Right hindlimb (tissue), 1 donor: ENCODE data around the gene VAMP4.
"Not testable (repeated sequence)": the region's sequence is repeated elsewhere in the genome, so short reads cannot be mapped to it uniquely, and the experiment has no call there.

Experiments used
- DNase-seq: peaks from one replicate; pipeline ENCODE4 v3.0.0-alpha.2; 2018

The VAMP4 gene

DNA sequence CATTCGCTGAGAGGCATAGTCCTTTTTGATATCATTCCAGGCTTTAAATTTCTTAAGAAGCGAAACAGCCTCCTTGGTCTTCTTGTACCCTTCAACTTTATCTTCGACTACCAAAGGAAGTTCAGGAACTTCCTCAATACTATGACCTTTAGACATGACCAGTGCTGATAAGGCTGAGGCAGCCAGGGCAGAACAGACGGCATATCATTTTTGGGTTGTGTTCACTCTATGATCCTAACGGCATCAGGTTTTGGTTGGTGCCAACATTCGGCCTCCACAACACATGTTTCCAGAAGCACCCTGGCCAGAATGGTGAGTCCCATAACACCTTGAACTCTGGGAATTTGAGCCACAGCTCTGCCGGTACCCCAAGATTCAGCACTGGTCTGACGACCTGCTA, 58.0 kb downstream of the VAMP4 start:
- no peak for DNase-seq

- no peak for DNase-seq
Observed at GRCh38 chr1:171680339-171680738, 61.5 kb downstream of the VAMP4 start.

DNA sequence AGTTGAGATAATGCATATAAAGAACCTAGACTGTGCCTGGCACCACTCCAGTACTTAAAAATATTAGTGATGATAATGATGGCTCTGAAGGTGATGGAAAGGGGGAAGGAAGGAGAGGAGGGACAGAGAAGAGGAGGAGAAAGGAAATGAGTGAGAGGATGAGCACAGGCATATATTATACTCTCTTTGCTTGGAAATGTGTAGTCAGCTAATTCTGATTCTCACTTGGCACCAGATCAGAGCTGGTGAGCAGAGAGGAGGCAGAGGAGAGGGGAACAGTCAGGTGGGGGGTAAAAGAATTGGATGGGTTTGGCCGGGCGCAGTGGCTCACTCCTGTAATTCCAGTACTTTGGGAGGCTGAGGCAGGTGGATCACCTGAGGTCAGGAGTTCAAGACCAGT, 65.0 kb downstream of the VAMP4 start:
- DNase-seq, result no peak

- no peak for DNase-seq
Observed at GRCh38 chr1:171674431-171675405, 67.1 kb downstream of the VAMP4 start.

GRCh38 chr1:171670739-171671138, 71.1 kb downstream of the VAMP4 start:
- DNase-seq, result no peak

DNA sequence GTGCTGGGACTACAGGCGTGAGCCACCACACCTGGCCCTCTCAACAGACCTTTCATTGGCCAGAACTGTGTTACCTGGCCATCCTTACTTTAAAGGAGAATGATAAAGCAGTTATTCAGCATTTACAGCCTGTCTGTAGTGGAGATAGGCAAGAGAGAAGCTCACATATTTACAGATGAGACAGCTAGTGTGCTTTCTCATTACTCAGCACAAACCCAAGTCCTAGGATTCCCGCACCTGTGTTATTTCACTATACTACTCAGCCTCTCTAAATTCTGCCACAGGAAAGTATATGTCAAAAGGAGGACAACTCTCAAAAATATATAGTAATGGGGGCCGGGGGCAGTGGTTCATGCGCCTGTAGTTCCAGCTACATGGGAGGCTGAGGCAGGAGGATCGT, 73.5 kb downstream of the VAMP4 start:
- DNase-seq, result no peak

GRCh38 chr1:171666114-171666769, 75.6 kb downstream of the VAMP4 start:
- DNase-seq, result no peak

GRCh38 chr1:171664976-171665375, 76.9 kb downstream of the VAMP4 start:
- no peak for DNase-seq

- DNase-seq, result no peak
Observed at GRCh38 chr1:171663854-171664575, 77.8 kb downstream of the VAMP4 start.

DNA sequence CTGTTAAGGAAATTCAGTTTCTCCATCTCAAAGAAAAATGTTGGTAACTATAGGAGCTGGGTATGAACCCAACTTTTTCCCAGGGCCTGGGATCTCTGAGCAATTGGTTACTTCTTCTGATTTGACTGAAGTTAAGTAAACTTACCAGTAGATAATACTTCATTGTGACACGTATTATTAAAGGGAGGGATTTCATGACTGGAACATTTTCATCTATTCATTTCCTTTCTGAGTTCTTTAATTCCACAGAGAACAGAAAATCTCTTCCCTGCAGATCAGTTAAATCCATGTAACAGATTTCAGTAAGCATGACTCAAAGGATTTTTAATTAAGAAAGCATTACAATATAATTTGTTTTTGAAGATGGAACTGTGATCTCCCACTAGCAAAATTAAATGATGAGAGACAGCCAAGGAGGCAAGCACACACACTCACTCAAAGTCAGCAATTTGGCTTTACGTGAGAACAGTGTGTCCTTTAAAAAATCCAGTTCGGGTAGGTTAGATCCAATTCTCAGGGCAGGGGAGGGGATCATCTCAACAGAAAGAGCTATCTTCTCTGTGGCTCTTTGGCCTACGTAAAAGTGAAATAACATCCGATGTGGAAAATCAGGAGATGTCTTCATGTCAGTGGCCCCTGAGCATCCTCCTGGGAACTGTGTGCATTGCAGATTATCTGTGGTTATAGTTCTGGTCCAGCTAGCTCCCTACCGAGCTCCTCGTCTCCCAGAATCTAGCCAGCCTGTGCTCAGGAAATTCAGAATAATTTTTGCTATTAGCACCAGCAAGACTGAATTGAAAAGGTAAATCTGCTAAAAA, 78.6 kb downstream of the VAMP4 start:
- peak; percentile 32 for DNase-seq

DNA sequence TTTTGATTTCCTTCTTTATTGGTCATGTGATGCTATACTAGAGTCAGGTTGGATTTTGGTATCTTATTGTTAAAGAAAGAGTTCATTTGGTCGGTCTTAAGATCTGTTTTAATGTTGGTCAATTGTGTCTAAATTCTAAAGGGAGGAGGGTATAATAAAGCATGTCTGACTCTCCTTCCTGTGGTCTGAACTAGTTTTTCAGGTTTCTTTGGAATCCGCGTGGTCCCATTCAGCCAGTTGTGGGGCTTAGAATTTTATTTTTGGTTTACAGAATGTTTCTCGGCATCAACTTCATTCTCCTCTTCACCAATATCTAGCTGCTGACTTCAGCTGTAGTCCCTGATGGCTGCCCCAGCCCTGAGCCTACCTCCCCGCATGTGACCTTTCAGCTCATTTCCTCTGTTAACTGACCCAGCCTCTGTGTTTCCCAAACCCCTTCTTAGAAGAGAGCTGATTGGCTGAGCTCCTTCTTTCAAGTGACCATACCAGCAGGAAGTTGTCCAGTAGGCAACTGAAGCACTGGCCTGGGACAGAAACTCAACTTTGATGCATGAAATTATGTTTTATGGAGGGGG, 80.7 kb downstream of the VAMP4 start:
- no peak for DNase-seq

- not testable (repeated sequence) for DNase-seq
Observed at GRCh38 chr1:171656206-171656605, 85.7 kb downstream of the VAMP4 start.

GRCh38 chr1:171655746-171656116, 86.1 kb downstream of the VAMP4 start:
- DNase-seq, result no peak

DNA sequence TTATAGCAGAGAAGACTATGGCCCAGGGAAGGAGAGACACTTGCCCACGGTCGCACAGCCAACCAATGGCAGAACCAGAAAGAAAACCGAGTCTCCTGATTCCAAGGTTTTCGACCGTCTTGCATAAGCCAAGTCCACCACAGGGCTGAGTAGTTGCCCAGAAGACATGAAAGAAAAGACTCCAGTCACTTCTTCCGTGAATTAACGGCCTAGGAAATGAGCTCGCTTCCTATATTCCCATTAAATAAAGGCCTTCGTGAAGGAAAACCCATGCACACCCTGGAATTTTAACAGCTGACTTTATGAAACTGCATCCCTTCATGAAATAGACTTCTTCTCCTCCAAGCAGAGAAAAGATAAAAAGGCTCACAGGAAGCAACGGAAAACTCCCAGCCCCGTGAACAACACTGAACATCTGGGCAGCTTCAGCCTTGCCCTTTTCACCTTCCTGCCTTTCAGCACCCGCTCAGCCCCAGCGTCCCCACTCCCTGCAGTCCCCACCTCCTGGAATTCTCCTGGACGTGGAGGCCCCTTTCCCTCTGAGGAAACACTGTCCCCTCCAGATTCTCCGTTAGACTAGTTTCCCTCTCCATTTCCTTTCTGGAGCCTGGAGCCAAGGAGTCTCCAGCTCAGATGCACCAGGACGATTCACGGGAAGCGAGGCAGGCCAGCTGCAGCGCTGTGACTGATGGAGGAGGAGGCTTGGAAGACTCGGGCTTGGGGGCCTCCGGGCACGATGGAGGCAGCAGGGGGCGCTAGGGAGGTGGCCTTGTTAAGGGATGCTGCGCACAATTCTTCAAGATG, 86.7 kb downstream of the VAMP4 start:
- peak; percentile 91 for DNase-seq

GRCh38 chr1:171654201-171654941, 87.5 kb downstream of the VAMP4 start:
- peak; percentile 53 for DNase-seq

DNA sequence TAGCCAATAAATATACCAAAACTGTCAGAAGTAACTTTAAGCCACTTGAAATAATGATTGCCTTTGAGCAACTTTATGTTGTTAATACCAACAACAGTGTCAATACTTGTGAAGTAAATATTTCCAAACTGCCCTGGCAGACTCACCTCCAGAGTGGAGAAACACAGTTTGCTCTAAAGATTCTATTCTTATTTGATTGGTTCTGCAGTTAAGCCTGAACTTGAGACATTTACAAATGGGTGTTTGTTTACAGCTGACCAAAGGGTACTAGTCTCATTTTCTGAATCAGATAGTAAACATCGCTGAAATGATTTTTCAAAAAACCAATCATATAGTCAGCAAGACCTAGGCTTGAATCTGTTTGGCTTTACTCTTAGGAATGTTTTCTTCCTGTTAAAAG, 88.1 kb downstream of the VAMP4 start:
- DNase-seq, result no peak

GRCh38 chr1:171652234-171652822, 89.5 kb downstream of the VAMP4 start, which contains the start of gene MYOC:
Gene MYOC, minus strand, starts transcription at chr1:171652688. Its CDS starts 77 bp downstream, at chr1:171652611.
- DNase-seq, result no peak
